HK-2 (cell line): ENCODE results near the gene LRRTM3.
A peak's percentile ranks its signal among the peaks of the same experiment; 100 is the strongest.

Source experiments
- DNase-seq: peaks from one replicate; pipeline ENCODE4 v3.0.0-alpha.2; 2018; ENCODE audit not compliant: unreplicated experiment

Gene LRRTM3

DNA sequence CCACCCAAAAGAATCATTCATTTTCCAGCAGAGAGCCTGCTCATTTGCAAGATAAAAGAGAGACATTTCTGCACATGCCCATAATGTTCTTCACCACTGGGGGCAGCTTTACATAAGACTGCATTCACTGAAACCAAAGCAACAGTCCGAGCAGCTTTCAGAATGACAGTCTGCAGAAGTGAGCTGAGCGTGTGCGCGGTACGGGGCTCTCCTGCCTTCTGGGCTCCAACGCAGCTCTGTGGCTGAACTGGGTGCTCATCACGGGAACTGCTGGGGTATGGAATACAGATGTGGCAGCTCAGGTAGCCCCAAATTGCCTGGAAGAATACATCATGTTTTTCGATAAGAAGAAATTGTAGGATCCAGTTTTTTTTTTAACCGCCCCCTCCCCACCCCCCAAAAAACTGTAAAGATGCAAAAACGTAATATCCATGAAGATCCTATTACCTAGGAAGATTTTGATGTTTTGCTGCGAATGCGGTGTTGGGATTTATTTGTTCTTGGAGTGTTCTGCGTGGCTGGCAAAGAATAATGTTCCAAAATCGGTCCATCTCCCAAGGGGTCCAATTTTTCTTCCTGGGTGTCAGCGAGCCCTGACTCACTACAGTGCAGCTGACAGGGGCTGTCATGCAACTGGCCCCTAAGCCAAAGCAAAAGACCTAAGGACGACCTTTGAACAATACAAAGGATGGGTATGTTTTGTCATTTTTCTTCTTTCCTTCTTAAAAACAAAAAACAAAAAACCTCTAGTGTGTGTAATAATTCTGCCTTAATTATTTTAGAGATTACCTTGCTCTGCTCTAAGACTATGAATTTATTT, at the start of gene LRRTM3:
Gene LRRTM3, plus strand, starts transcription at position 141 of the 820 bp plus-strand sequence.
- peak; percentile 28 for DNase-seq

GRCh38 chr10:66877361-66877760, 48.5 kb upstream of the LRRTM3 start:
- no peak for DNase-seq

DNA sequence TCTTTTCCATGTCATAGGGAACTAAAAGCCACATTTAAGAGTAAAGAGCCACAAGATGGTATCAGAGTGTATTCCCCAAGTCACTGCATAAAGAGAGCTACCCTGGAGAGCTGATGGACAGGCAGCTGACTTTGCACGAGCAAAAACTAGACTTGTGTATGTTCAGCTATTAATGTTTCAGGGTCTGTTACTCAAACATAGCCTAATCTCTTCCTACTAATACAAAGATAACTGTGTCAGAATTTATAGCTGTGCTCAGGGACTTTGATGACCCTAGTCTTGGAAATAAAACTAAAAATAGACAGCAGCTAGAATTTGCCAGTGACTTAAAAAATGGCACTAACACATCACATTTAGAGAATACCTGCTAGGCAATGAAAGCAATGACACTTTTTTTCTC, 45.5 kb upstream of the LRRTM3 start:
- no peak for DNase-seq

DNA sequence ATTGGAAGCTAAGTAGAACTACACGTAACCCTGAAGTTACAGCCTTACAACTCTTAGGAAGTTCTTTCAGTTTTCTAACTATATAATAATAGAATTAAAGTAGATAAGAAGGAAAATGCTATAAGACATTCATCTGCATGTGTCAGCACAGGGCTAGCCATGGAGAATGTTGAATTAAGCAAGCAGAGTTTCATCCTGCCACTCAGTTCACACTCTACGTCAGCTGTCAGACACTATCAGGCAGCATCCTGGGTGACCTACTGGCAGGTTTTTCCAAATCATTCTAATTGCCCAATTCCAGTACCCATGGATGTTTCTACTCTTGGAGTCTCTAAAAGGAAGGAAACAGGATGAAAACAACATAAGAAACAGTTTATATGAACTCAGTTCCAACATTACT, 45.0 kb upstream of the LRRTM3 start:
- no peak for DNase-seq

DNA sequence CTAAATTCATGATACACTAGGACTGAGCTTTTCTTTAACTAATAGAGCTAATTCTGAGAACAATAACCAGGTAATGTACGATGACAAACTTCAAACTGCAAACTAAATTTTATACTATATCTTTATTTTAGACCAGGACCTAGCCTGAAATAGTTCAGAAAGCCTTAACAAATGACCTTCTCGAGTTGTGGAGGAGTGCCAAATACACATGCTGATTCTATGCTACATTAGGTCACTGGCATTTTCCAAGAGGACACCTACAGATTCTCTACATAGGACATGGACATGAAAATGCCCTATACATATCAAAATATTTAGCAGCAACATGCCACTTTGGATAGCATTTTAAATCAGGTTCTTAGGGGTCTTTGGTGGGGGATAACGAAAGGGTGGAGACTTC, 44.0 kb upstream of the LRRTM3 start:
- DNase-seq, result no peak

GRCh38 chr10:66882271-66882670, 43.6 kb upstream of the LRRTM3 start:
- no peak for DNase-seq

DNA sequence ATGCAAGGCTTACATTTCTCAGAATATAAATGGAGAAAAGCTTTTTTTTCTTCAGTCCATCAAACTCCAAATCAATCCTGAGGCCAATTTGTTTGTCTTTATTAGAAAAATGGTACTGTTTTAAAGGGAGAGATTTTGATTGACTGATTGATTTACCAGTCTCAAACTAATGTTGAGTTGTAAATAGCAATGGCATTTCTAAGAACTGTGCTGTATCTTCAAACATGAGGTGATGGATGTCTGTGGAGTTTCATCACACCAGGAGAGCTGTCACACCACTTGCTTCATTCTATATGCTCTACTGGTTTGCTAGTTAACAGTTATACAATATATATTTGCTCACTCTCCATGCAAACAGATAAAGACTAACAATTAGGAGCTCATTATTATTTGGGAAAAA, 39.0 kb upstream of the LRRTM3 start:
- DNase-seq, result no peak

- DNase-seq, result no peak
These were observed 37.6 kb upstream of the LRRTM3 start for GRCh38 chr10:66888237-66888636.

GRCh38 chr10:66892871-66893270, 33.0 kb upstream of the LRRTM3 start:
- no peak for DNase-seq

DNA sequence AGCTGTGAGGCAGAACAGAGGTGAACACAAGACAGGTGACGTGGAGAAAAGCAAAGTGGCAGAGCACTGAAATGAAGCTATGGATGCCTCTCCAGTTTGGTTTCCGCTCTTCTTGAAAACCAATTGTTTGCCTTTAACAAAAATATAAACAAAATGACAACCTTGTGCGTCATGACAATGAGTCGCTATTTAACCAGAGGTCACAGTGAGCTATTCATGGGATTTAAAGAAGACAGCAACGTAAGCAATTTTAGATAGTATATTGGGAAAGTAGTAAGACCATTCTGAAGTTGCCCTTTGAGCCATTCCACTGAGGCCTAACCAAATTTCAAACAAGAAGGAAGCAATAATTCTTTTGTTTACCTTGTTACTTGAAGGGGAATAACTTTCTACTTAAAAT, 15.2 kb upstream of the LRRTM3 start:
- DNase-seq, result no peak

DNA sequence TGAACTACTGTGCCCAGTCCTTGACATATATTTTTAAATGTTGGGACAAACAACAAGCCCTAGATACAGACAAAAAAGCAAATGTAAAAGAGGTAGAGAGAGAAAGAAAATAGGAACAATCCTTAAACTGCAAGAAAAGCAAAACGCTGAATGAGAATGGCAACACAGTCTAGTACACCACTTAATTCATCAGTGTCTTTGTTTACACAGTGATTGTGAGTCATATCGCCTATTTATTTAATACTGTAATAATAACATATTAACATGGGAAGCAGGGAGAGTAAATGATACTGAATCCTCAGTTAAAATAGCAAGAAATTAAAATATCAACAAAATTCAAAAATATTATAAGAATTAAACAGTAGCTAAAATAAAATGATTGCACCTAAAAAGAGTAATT, 9.8 kb upstream of the LRRTM3 start:
- DNase-seq, result no peak

GRCh38 chr10:66917104-66917503, 8.7 kb upstream of the LRRTM3 start:
- DNase-seq, result no peak

DNA sequence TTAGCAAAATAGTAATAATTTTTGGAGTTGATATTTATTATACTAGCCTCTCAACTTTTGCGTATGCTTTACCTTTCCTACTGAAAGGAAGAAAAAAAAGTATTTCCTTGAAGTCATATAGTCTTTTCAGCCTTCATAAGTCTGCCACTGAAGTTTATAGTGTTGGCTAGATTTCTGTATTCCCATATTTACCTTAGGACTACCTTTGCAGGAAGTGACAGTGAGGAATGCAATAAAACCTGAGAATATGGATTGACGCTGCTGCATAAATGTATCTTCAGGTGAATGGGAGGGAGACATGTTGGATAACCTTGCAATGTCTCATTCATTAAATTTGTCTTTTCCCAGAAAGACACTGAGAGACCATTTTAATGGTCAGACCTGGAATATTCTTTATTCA, 6.6 kb upstream of the LRRTM3 start:
- no peak for DNase-seq

DNA sequence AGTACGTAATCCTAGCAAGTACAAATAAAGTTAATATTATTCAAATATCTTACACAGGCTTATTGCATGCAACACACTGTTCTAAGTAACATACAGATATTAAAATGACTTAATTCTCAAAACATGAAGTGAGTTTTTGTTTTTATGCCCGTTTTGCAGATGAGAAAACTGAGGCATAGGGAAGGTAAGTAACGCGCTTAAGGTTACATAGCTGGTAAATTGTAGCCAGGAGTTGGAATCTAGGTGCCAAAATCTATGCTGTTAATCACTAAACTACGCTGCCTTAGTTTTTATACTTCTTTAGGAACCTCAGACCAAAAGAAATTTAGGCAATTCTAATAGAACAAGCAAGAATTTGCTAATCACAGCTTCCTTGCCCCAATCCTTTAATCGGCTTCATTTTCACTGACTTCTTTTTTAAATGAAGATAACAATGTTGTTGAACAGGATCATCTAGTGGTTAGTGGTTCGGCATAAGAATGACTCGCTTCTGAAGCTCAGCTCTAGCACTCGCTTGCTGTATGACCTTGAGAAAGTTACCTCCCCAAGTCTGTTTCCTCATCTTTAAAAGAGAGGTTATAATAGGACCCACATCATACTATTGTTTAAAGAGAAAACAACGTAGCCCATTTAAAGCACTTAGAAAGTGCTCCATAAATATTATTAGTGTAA, 1.0 kb upstream of the LRRTM3 start:
- no peak for DNase-seq

GRCh38 chr10:66925373-66925772, 463 bp upstream of the LRRTM3 start:
- no peak for DNase-seq

DNA sequence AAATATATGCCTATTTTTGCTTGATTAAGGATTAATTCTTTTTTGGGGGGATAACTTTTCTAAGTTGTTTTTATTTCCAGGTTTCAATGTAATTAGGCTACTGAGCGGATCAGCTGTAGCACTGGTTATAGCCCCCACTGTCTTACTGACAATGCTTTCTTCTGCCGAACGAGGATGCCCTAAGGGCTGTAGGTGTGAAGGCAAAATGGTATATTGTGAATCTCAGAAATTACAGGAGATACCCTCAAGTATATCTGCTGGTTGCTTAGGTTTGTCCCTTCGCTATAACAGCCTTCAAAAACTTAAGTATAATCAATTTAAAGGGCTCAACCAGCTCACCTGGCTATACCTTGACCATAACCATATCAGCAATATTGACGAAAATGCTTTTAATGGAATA, 1.0 kb downstream of the LRRTM3 start:
- no peak for DNase-seq

DNA sequence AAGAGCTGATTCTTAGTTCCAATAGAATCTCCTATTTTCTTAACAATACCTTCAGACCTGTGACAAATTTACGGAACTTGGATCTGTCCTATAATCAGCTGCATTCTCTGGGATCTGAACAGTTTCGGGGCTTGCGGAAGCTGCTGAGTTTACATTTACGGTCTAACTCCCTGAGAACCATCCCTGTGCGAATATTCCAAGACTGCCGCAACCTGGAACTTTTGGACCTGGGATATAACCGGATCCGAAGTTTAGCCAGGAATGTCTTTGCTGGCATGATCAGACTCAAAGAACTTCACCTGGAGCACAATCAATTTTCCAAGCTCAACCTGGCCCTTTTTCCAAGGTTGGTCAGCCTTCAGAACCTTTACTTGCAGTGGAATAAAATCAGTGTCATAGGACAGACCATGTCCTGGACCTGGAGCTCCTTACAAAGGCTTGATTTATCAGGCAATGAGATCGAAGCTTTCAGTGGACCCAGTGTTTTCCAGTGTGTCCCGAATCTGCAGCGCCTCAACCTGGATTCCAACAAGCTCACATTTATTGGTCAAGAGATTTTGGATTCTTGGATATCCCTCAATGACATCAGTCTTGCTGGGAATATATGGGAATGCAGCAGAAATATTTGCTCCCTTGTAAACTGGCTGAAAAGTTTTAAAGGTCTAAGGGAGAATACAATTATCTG, 1.6 kb downstream of the LRRTM3 start:
- DNase-seq, result no peak

- DNase-seq, result no peak
These were observed 2.3 kb downstream of the LRRTM3 start for GRCh38 chr10:66927971-66928770.

DNA sequence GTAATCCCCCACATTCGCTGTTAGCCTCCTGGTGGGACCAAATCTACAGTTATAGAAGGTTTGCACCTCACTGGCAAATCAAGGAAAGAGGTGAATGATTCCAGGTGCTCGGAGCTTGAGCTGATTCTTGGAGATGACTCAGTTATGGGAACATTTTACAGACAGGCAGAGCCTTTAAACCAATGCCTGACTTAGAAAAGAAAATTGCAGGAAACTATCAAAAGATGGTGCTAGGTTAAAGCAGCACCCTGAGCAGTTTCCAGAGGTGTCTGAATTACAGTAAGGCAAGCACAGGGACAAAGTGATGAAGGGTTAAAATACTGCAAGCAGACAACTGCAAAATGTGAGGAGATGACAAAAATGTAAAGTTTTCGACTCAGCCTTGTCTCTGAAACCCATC, 2.9 kb downstream of the LRRTM3 start:
- DNase-seq, result no peak

DNA sequence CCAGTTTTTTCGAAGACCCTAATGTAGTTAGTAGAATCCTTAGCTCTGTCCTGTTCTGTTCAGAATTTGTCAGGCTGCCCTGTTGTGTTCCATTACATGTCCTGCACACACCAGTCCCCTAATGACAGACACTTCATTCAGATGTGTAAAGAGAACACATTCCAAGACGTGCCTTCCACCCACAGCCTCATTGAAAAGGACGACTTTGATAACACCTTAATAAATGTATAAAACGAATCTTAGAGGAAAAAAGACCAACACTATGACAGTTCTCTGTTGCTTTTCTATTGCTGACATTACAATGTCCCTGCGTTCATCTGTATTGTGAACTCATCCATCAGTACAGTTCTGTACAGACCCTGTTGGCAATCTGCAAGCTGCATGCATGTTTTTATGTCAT, 3.5 kb downstream of the LRRTM3 start:
- no peak for DNase-seq

DNA sequence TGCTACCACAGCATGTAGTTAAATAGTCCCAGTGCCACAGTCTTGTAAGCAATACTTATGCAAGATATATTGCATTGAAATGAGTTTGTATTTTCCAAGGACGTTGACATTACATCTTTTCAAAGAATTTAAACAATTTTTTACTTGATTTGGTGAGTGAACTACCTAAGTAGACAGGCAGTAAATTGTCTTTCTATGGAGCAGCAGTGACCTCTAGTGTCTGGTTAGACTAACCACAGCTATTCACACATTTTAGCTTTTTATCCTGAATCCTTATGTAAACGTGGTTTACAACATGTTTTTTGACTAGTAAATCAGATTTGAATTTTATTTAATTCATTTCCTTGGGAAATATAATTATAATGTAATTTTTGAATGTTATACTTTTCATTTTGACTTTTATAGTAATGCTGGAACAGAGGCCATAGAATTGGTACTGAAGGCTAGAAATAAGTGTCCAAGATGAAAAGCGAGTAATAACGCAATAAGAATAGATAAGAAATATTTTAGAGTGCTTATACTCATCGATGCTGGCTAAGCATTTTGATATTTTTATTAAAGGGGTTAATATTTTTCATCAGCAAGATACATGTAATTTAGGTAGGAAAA, 5.6 kb downstream of the LRRTM3 start:
- DNase-seq, result no peak

DNA sequence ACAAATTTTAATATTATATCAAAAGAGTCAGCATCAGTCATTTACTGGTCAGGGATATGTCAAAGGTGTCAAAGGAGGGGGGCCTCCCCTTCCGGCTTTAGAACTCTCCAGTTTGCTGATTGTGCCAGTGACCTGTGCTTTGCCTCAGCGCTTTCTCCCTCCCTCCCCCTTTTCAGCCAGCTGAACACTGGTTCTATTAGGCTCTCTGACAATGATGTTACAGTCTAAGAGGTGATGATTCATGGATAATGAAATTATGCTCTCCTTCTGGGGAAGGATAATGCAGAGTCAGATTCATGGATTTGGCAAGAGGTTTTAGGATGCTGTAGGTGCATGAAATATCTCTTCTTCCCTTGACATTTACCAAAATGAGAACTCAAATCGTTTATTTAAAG, 6.1 kb downstream of the LRRTM3 start:
- DNase-seq, result peak; percentile 13
